GM21367 (cell line): ENCODE results near the gene STAT4.

Source experiments
- ATAC-seq: cut with Tn5 transposase; IDR thresholded peaks from one replicate; pipeline ENCODE4 v1.9.1; 2021; ENCODE audit not compliant: unreplicated experiment

STAT4 gene

GRCh38 chr2:191103774-191104173, 47.0 kb downstream of the STAT4 start:
- no peak for ATAC-seq

GRCh38 chr2:191100216-191100615, 50.6 kb downstream of the STAT4 start:
- ATAC-seq = no peak

- no peak for ATAC-seq
Measured at GRCh38 chr2:191087311-191087710, 63.5 kb downstream of the STAT4 start.

GRCh38 chr2:191086706-191087105, 64.1 kb downstream of the STAT4 start:
- no peak for ATAC-seq

- no peak for ATAC-seq
Measured at GRCh38 chr2:191083540-191083939, 67.3 kb downstream of the STAT4 start.

GRCh38 chr2:191082321-191082720, 68.5 kb downstream of the STAT4 start:
- no peak for ATAC-seq

- no peak for ATAC-seq
Measured at GRCh38 chr2:191081411-191082155, 69.2 kb downstream of the STAT4 start.

- ATAC-seq = no peak
Measured at GRCh38 chr2:191078165-191078867, 72.5 kb downstream of the STAT4 start.

- ATAC-seq = no peak
Measured at GRCh38 chr2:191070276-191070675, 80.5 kb downstream of the STAT4 start.

GRCh38 chr2:191069606-191070005, 81.2 kb downstream of the STAT4 start:
- no peak for ATAC-seq

- no peak for ATAC-seq
Measured at GRCh38 chr2:191066919-191067233, 83.9 kb downstream of the STAT4 start.

GRCh38 chr2:191066197-191066918, 84.4 kb downstream of the STAT4 start:
- ATAC-seq = no peak

GRCh38 chr2:191065785-191066184, 85.0 kb downstream of the STAT4 start:
- no peak for ATAC-seq

GRCh38 chr2:191064590-191064989, 86.2 kb downstream of the STAT4 start:
- no peak for ATAC-seq

- no peak for ATAC-seq
Measured at GRCh38 chr2:191063584-191063983, 87.2 kb downstream of the STAT4 start.

- no peak for ATAC-seq
Measured at GRCh38 chr2:191061381-191061980, 89.3 kb downstream of the STAT4 start.

GRCh38 chr2:191059308-191059707, 91.5 kb downstream of the STAT4 start:
- ATAC-seq = no peak

GRCh38 chr2:191056228-191056627, 94.6 kb downstream of the STAT4 start:
- no peak for ATAC-seq

GRCh38 chr2:191053256-191053655, 97.5 kb downstream of the STAT4 start:
- ATAC-seq = no peak

- ATAC-seq = peak; percentile 53
Measured at GRCh38 chr2:191051825-191052778, 98.7 kb downstream of the STAT4 start.

GRCh38 chr2:191051177-191051576, 99.6 kb downstream of the STAT4 start:
- no peak for ATAC-seq
